Calu3 (cell line): ENCODE results near the gene MAZ. TPM values are rescaled to one million over a fixed set of nuclear protein-coding genes. Genes with fewer than 3 reads are reported as not detected.

Experiments
- BruUV-seq: library from RNA; stranded (reverse); fragments of 400-500 nt; replicated peaks from 2 replicates; lab custom pipeline; 2021; lab: Mats Ljungman, UMichigan
- CTCF ChIA-PET: fragments of 300-600 bp; sonication (Branson Sonifier 250); formaldehyde crosslinking; loops from one replicate; lab custom pipeline; 2022; ENCODE audit warnings: antibody characterized with exemption; lab: Charles Lee
- DNase-seq: peaks from one replicate; pipeline ENCODE4 v3.0.0; 2022
- H3K27ac Mint-ChIP-seq: one replicate; pipeline ENCODE4 v1.8.0; 2022; ENCODE audit warnings: mixed read lengths; ENCODE audit not compliant: unreplicated experiment
- H3K27me3 Mint-ChIP-seq: one replicate; pipeline ENCODE4 v1.8.0; 2022; ENCODE audit warnings: mixed read lengths; ENCODE audit not compliant: unreplicated experiment
- H3K36me3 Mint-ChIP-seq: one replicate; pipeline ENCODE4 v1.8.0; 2022; ENCODE audit warnings: mild to moderate bottlenecking, moderate library complexity, mixed read lengths; ENCODE audit not compliant: insufficient read depth, unreplicated experiment
- H3K4me1 Mint-ChIP-seq: one replicate; pipeline ENCODE4 v1.8.0; 2022; ENCODE audit warnings: mild to moderate bottlenecking, low read depth, mixed read lengths; ENCODE audit not compliant: unreplicated experiment
- H3K4me3 Mint-ChIP-seq: one replicate; pipeline ENCODE4 v1.8.0; 2022; ENCODE audit warnings: mild to moderate bottlenecking, low read depth, moderate library complexity, mixed read lengths; ENCODE audit not compliant: unreplicated experiment
- H3K9me3 Mint-ChIP-seq: one replicate; pipeline ENCODE4 v1.8.0; 2022; ENCODE audit warnings: low read depth, mixed read lengths; ENCODE audit not compliant: unreplicated experiment
- intact Hi-C: fragments of 100-400 bp; cut with micrococcal nuclease; formaldehyde crosslinking; loops from one replicate; pipeline ENCODE4 v1.10.0; 2022; ENCODE audit not compliant: unreplicated experiment
- total RNA-seq: library from RNA; stranded (reverse); gene quantifications from 2 replicates; pipeline ENCODE4 v1.2.3, GENCODE V29; 2022
- TF ChIP-seq, protein P1 (sequence below): fragments of 200-600 bp; IDR thresholded peaks from one replicate; pipeline ENCODE4 v1.8.0; 2022; ENCODE audit warnings: antibody characterized with exemption; ENCODE audit not compliant: unreplicated experiment

MAZ gene
- total RNA-seq, 1 experiment from 2014 or later: 257 TPM

DNA sequence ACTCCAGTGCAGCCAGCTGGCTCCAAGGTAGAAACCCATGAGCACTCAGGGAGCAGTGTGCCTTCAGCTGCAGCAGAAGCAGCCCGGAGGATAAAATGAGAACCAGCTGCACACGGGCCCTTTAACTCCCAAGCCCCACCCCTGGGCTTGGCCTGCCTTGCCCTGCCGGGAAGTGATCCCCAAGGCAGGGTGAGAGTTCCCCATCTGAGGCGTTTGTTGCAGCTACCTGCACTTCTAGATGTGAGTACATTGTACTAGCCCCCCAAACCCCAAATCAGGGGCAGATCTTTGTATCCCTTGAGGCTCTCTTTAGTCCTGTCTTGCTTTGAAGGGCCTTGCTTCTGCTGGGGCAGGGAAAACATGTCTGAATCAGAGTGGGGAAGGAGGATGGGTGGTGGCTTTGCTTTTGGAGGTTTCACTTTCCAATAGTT lies 14.0 kb downstream of the MAZ start, which contains the start of gene MVP:
Gene MVP, plus strand, starts transcription at position 192 of the 431 bp plus-strand sequence. CDS start 10,088 bp downstream, outside the sequence.
- H3K27ac Mint-ChIP-seq: peak within 1 kb of the TSS; percentile 95
- H3K36me3 Mint-ChIP-seq: peaks cover 88% of the 10 kb centered on the region
- peak within 1 kb of the TSS; percentile 92 for H3K4me3 Mint-ChIP-seq
- no TSS peak for BruUV-seq
- TF ChIP-seq, protein P1, sequence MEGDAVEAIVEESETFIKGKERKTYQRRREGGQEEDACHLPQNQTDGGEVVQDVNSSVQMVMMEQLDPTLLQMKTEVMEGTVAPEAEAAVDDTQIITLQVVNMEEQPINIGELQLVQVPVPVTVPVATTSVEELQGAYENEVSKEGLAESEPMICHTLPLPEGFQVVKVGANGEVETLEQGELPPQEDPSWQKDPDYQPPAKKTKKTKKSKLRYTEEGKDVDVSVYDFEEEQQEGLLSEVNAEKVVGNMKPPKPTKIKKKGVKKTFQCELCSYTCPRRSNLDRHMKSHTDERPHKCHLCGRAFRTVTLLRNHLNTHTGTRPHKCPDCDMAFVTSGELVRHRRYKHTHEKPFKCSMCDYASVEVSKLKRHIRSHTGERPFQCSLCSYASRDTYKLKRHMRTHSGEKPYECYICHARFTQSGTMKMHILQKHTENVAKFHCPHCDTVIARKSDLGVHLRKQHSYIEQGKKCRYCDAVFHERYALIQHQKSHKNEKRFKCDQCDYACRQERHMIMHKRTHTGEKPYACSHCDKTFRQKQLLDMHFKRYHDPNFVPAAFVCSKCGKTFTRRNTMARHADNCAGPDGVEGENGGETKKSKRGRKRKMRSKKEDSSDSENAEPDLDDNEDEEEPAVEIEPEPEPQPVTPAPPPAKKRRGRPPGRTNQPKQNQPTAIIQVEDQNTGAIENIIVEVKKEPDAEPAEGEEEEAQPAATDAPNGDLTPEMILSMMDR: no peak
- H3K4me1 Mint-ChIP-seq: peaks cover 38% of the 10 kb centered on the region
- peaks cover 2% of the 10 kb centered on the region for H3K27me3 Mint-ChIP-seq
- DNase-seq: peak; percentile 69
- H3K9me3 Mint-ChIP-seq: no peaks in the 10 kb centered on the region
- CTCF ChIA-PET: interaction anchor here (1.4 to 3.8 kb wide), 4 partner anchors 16 to 212 kb away, joined by 3 to 19 read pairs (median 4); partner anchors contain the start of gene KIF22
- intact Hi-C loops: loop anchor here (2.0 to 10.0 kb wide), 5 partner anchors 29 to 202 kb away; partner anchors contain the start of genes ASPHD1, C16orf92 and CDIPT

- Mint-ChIP-seq H3K27me3 (no peaks in the 10 kb centered on the region), H3K4me3 (peak overlapping the region; percentile 92), H3K4me1 (peaks cover 40% of the 10 kb centered on the region), H3K9me3 (no peaks in the 10 kb centered on the region), H3K36me3 (peaks cover 87% of the 10 kb centered on the region), H3K27ac (peak overlapping the region; percentile 95)
- BruUV-seq: TSS peak; percentile 81
- intact Hi-C loops: loop anchor here (2.0 to 10.0 kb wide), 5 partner anchors 28 to 201 kb away; partner anchors contain the start of genes ASPHD1, C16orf92 and CDIPT
- peak; percentile 81 for DNase-seq
- CTCF ChIA-PET: interaction anchor here (0.7 to 3.8 kb wide), 8 partner anchors 9 to 256 kb away, joined by 3 to 19 read pairs (median 4); partner anchors contain the start of gene KIF22
- TF ChIP-seq, protein P1: no peak
Measured at GRCh38 chr16:29820730-29821642, 14.7 kb downstream of the MAZ start.

DNA sequence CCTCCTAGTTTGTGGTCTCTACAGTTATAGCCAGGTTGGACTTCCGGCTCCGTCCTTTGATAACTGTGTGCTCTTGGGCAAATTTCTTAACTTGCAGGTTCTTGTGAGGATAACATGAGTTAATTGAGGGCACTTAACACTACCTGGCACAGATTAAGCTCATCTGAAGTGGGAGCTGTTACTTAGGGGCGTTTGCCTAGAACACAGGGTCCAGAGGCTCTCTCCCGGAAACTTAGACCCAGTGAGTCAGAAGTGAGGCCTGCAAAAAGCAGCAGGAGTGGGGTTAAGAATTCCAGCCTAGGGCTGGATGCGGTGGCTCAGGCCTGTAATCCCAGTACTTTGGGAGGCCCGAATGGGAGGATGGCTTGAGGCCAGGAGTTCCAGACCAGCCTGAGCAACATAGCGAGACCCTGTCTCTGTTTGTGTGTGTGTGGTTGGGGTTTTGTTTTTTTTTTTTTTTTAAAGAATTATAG lies 15.3 kb downstream of the MAZ start:
- no TSS peak for BruUV-seq
- DNase-seq: peak; percentile 61

More for the DNA sequence above, 15.3 kb downstream of the MAZ start:
- H3K27ac Mint-ChIP-seq: peak overlapping the region; percentile 95
- CTCF ChIA-PET: interaction anchor here (0.6 to 3.8 kb wide), 5 partner anchors 10 to 1290 kb away, joined by 3 to 19 read pairs (median 4); no protein-coding TSS in a partner anchor
- H3K27me3 Mint-ChIP-seq: no peaks in the 10 kb centered on the region
- H3K4me1 Mint-ChIP-seq: peaks cover 45% of the 10 kb centered on the region
- TF ChIP-seq, protein P1: no peak
- no peaks in the 10 kb centered on the region for H3K9me3 Mint-ChIP-seq
- H3K36me3 Mint-ChIP-seq: peaks cover 87% of the 10 kb centered on the region
- H3K4me3 Mint-ChIP-seq: peak overlapping the region; percentile 92
- intact Hi-C loops: loop anchor here (2.0 to 10.0 kb wide), 5 partner anchors 27 to 201 kb away; partner anchors contain the start of genes ASPHD1, C16orf92 and CDIPT
